IMR-90 (cell line): Measurements from ENCODE around the gene RNU6-7. TPM values are rescaled to one million over a fixed set of nuclear protein-coding genes. Genes with fewer than 3 reads are reported as not detected.

Experiments
- ATAC-seq: fragments of 200-7000 bp; cut with Tn5 transposase; 2 replicates; pipeline ENCODE4 v1.9.1; 2020; ENCODE audit warnings: low read depth, mild to moderate bottlenecking, moderate library complexity
- BruUV-seq: library from RNA; stranded (reverse); fragments of 400-500 nt; replicated peaks from 2 replicates; lab custom pipeline; 2021; lab: Mats Ljungman, UMichigan
- CTCF ChIA-PET: fragments of 300-600 bp; formaldehyde crosslinking; extraction: SDS; loops from one replicate; lab custom pipeline; 2021; ENCODE audit warnings: antibody characterized with exemption; lab: Yijun Ruan, JAX
- POLR2A ChIA-PET: fragments of 300-600 bp; sonication (Branson Sonifier 250); formaldehyde crosslinking; loops from one replicate; lab custom pipeline; 2022; ENCODE audit warnings: antibody characterized with exemption; ENCODE audit not compliant: unreplicated experiment; lab: Charles Lee
- DNase-seq: peaks from one replicate; pipeline ENCODE4 v3.0.0; 2013
- H2AFZ ChIP-seq: replicated peaks from 2 replicates; pipeline ENCODE3; 2013; ENCODE audit warnings: low read length, mild to moderate bottlenecking; ENCODE audit not compliant: poor library complexity
- H2AK5ac ChIP-seq: 2 replicates; pipeline ENCODE4 v1.6.1; 2013; ENCODE audit warnings: low read depth, low read length, inconsistent platforms
- H2AK9ac ChIP-seq: replicated peaks from 2 replicates; pipeline ENCODE3; 2013; ENCODE audit warnings: mild to moderate bottlenecking, low read depth, low read length, moderate library complexity; ENCODE audit not compliant: poor library complexity
- H2BK120ac ChIP-seq: 2 replicates; pipeline ENCODE4 v1.6.1; 2013; ENCODE audit warnings: low read depth, low read length, inconsistent platforms
- H2BK15ac ChIP-seq: 3 replicates; pipeline ENCODE4 v1.6.1; 2013; ENCODE audit warnings: low read depth, low read length, inconsistent platforms
- H2BK20ac ChIP-seq: 2 replicates; pipeline ENCODE4 v1.6.1; 2013; ENCODE audit warnings: low read depth, mild to moderate bottlenecking, inconsistent platforms, low read length, moderate library complexity
- H2BK5ac ChIP-seq: 2 replicates; pipeline ENCODE4 v1.6.1; 2013; ENCODE audit warnings: mild to moderate bottlenecking, low read depth, low read length, inconsistent platforms; ENCODE audit not compliant: poor library complexity, severe bottlenecking
- H3K14ac ChIP-seq: replicated peaks from 2 replicates; pipeline ENCODE4 v1.6.1; 2013; ENCODE audit warnings: low read depth, low read length, inconsistent platforms
- H3K18ac ChIP-seq: 2 replicates; pipeline ENCODE4 v1.6.1; 2013; ENCODE audit warnings: low read depth, low read length, control low read depth
- H3K23ac ChIP-seq: 2 replicates; pipeline ENCODE4 v1.6.1; 2013; ENCODE audit warnings: low read depth, low read length, inconsistent platforms
- H3K27ac ChIP-seq: 2 replicates; pipeline ENCODE4 v1.5.1; 2013; ENCODE audit warnings: mild to moderate bottlenecking, control low read depth, low read length; ENCODE audit not compliant: insufficient read depth
- H3K27me3 ChIP-seq: 2 replicates; pipeline ENCODE4 v1.6.1; 2013; ENCODE audit warnings: low read length; ENCODE audit not compliant: control insufficient read depth, insufficient read depth
- H3K36me3 ChIP-seq: 2 replicates; pipeline ENCODE4 v1.6.1; 2013; ENCODE audit warnings: low read length, mixed read lengths; ENCODE audit not compliant: control insufficient read depth, insufficient read depth
- H3K4ac ChIP-seq: 2 replicates; pipeline ENCODE4 v1.6.1; 2013; ENCODE audit warnings: low read depth, low read length, inconsistent platforms
- H3K4me1 ChIP-seq: 2 replicates; pipeline ENCODE4 v1.6.1; 2013; ENCODE audit warnings: low read length, mixed read lengths; ENCODE audit not compliant: control insufficient read depth, insufficient read depth
- H3K4me2 ChIP-seq: 2 replicates; pipeline ENCODE4 v1.6.1; 2013; ENCODE audit warnings: low read depth, mild to moderate bottlenecking, control low read depth, low read length, moderate library complexity
- H3K4me3 ChIP-seq: 2 replicates; pipeline ENCODE4 v1.5.1; 2013; ENCODE audit warnings: low read depth, mild to moderate bottlenecking, control low read depth, low read length, moderate library complexity; ENCODE audit not compliant: insufficient read depth
- H3K56ac ChIP-seq: 2 replicates; pipeline ENCODE4 v1.6.1; 2013; ENCODE audit warnings: low read length, inconsistent platforms; ENCODE audit not compliant: insufficient read depth; ENCODE audit errors: extremely low read depth
- H3K79me1 ChIP-seq, 2 experiments: 2 replicates each; pipeline ENCODE4 v1.6.1; 2013; ENCODE audit warnings: low read length in 2 of 2, inconsistent platforms in 1 of 2, low read depth in 1 of 2
- H3K9ac ChIP-seq: 2 replicates; pipeline ENCODE4 v1.6.1; 2013; ENCODE audit warnings: low read depth, low read length, control low read depth
- H3K9me1 ChIP-seq: 2 replicates; pipeline ENCODE4 v1.6.1; 2013; ENCODE audit warnings: low read length, inconsistent platforms; ENCODE audit not compliant: insufficient read depth
- H3K9me3 ChIP-seq: 2 replicates; pipeline ENCODE4 v1.6.1; 2013; ENCODE audit warnings: low read length; ENCODE audit not compliant: control insufficient read depth, insufficient read depth
- H4K20me1 ChIP-seq: 2 replicates; pipeline ENCODE4 v1.6.1; 2013; ENCODE audit warnings: low read length, inconsistent platforms; ENCODE audit not compliant: insufficient read depth
- H4K5ac ChIP-seq: 2 replicates; pipeline ENCODE4 v1.6.1; 2013; ENCODE audit warnings: mild to moderate bottlenecking, low read depth, low read length, control low read depth
- H4K8ac ChIP-seq, 2 experiments: 2 replicates each; pipeline ENCODE4 v1.6.1; 2013; ENCODE audit warnings: low read depth in 2 of 2, low read length in 2 of 2, control low read depth in 1 of 2, inconsistent platforms in 1 of 2
- H4K91ac ChIP-seq: 2 replicates; pipeline ENCODE4 v1.6.1; 2013; ENCODE audit warnings: low read depth, low read length, inconsistent platforms; ENCODE audit not compliant: insufficient read depth
- CHD1 ChIP-seq: IDR thresholded peaks from 2 replicates; pipeline ENCODE4 v1.6.1; 2012; ENCODE audit warnings: low read depth, low read length, improper control_type of control experiment
- MXI1 ChIP-seq: IDR thresholded peaks from 2 replicates; pipeline ENCODE4 v1.6.1; 2012; ENCODE audit warnings: low read depth, mild to moderate bottlenecking, low read length, moderate library complexity, borderline replicate concordance
- SMC3 ChIP-seq: fragments of 150-350 bp; IDR thresholded peaks from 2 replicates; pipeline ENCODE4 v1.6.1; 2016; ENCODE audit warnings: low read depth, mild to moderate bottlenecking, antibody characterized with exemption, low read length, moderate library complexity
- USF2 ChIP-seq: fragments of 150-350 bp; IDR thresholded peaks from 2 replicates; pipeline ENCODE4 v1.6.1; 2017; ENCODE audit warnings: mild to moderate bottlenecking, antibody characterized with exemption, low read length, low read depth
- WGBS, 2 experiments: methylation state at CpG; one replicate each; pipeline versions ENCODE4 v1.1.5 to v1.1.7; 2013; ENCODE audit warnings: missing lambda C conversion rate in 2 of 2; ENCODE audit not compliant: insufficient read length in 1 of 2; ENCODE audit errors: extremely low coverage in 2 of 2; 5-methylcytosine and 5-hydroxymethylcytosine counted together
- dilution Hi-C: fragments of 300-500 bp; cut with HindIII; formaldehyde crosslinking; loops from one replicate; pipeline ENCODE4 v1.14.3; 2018; ENCODE audit warnings: low sequenced_read_pairs; ENCODE audit not compliant: unreplicated experiment
- in situ Hi-C: fragments of 300-500 bp; cut with MboI; formaldehyde crosslinking; loops from 3 replicates; pipeline ENCODE4 v1.14.3; 2019; ENCODE audit warnings: low sequenced_read_pairs, inconsistent platforms, mixed read lengths
- intact Hi-C: fragments of 100-400 bp; cut with micrococcal nuclease; formaldehyde crosslinking; loops from 2 replicates; pipeline ENCODE4 v1.10.0; 2022
- polyA plus RNA-seq, 3 experiments: library from polyadenylated mRNA; depleted of rRNA; stranded (reverse); fragments of >200 nt; gene quantifications; 2 replicates each; pipeline ENCODE4 v1.2.3, GENCODE V29; 2012; ENCODE audit warnings: low replicate concordance in 1 of 3
- total RNA-seq: library from RNA; depleted of rRNA; stranded (reverse); fragments of >200 nt; gene quantifications from 2 replicates; pipeline ENCODE4 v1.2.3, GENCODE V29; 2012
- TF ChIP-seq, protein P1 (sequence below): conservative IDR thresholded peaks from 2 replicates; pipeline ENCODE4 v1.5.1; 2012; ENCODE audit warnings: mild to moderate bottlenecking, low read depth, low read length, improper control_type of control experiment

RNU6-7 gene
- total and polyA plus RNA-seq, 2 of the 4 experiments (the other 2 are of a cell fraction): not detected

DNA sequence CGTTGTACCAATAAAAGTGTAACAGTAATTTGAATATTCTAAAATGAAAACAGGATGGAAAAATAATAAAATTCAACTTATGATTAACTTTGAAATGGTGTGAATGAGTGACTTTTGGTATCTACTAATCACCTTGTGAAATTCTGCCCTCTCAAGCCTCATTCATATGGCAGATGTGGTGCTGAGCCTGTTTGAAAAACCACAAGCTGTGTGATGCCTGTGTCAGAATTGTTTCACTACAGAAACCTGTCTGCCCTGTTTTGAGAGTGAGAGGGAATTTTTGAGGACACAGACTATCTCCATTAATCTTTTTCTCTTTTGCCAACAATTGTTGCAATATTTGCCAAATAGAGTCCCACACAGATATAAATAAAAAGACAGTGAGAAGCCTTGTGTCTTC lies 3.9 kb upstream of the RNU6-7 start:
- in situ Hi-C loops: no loop called here
- CTCF ChIA-PET: no interaction called here

More for the DNA sequence above, 3.9 kb upstream of the RNU6-7 start:
- intact Hi-C loops (no loop called here), dilution Hi-C loops (no loop called here)
- no peak overlapping the region for H3K56ac ChIP-seq
- no peak overlapping the region for H3K4me3 ChIP-seq
- no peak overlapping the region for H3K4me2 ChIP-seq
- no peaks in the 10 kb centered on the region for H3K79me1 ChIP-seq
- no peak overlapping the region for H2BK20ac ChIP-seq
- H4K91ac ChIP-seq: no peak overlapping the region
- no peak overlapping the region for H2AK9ac ChIP-seq
- H3K4me1 ChIP-seq: no peaks in the 10 kb centered on the region
- no peak overlapping the region for H2BK120ac ChIP-seq
- H4K20me1 ChIP-seq: no peaks in the 10 kb centered on the region; the same call in 1 of the 2 replicates
- no peak overlapping the region for H4K8ac ChIP-seq
- H3K18ac ChIP-seq: no peak overlapping the region
- H3K14ac ChIP-seq: no peak overlapping the region
- ATAC-seq (no peak), DNase-seq (no peak)
- no peak overlapping the region for H2AK5ac ChIP-seq
- no peaks in the 10 kb centered on the region for H3K36me3 ChIP-seq
- H2BK15ac ChIP-seq: no peak overlapping the region
- POLR2A ChIA-PET: no interaction called here
- H2AFZ ChIP-seq: no peak overlapping the region
- TF ChIP-seq, protein P1, sequence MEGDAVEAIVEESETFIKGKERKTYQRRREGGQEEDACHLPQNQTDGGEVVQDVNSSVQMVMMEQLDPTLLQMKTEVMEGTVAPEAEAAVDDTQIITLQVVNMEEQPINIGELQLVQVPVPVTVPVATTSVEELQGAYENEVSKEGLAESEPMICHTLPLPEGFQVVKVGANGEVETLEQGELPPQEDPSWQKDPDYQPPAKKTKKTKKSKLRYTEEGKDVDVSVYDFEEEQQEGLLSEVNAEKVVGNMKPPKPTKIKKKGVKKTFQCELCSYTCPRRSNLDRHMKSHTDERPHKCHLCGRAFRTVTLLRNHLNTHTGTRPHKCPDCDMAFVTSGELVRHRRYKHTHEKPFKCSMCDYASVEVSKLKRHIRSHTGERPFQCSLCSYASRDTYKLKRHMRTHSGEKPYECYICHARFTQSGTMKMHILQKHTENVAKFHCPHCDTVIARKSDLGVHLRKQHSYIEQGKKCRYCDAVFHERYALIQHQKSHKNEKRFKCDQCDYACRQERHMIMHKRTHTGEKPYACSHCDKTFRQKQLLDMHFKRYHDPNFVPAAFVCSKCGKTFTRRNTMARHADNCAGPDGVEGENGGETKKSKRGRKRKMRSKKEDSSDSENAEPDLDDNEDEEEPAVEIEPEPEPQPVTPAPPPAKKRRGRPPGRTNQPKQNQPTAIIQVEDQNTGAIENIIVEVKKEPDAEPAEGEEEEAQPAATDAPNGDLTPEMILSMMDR: no peak
- TF ChIP-seq SMC3: no peak
- TF ChIP-seq MXI1: no peak
- TF ChIP-seq CHD1: no peak
- no peak for TF ChIP-seq USF2
- no TSS peak for BruUV-seq
- H3K4ac ChIP-seq: no peak overlapping the region
- peaks cover 6% of the 10 kb centered on the region; the same call in 1 of the 2 replicates for H3K9me1 ChIP-seq
- H3K27me3 ChIP-seq: no peaks in the 10 kb centered on the region
- no peak overlapping the region for H3K27ac ChIP-seq
- WGBS, 2 experiments: no CpG with 5 or more reads among the region's 1 CpG
- no peak overlapping the region for H3K23ac ChIP-seq
- H3K9ac ChIP-seq: no peak overlapping the region
- H3K9me3 ChIP-seq: no peaks in the 10 kb centered on the region
- no peak overlapping the region for H2BK5ac ChIP-seq
- H4K5ac ChIP-seq: no peak overlapping the region
